ENCODE measurements around the gene C8B. TPM values are rescaled to one million over a fixed set of nuclear protein-coding genes. Genes with fewer than 3 reads are reported as not detected.

Gene C8B
- total RNA-seq, 2 experiments from 2014 or later = not detected

- Mint-ChIP-seq H3K27me3 (peaks cover 8% of the 10 kb centered on the region), H3K36me3 (no peaks in the 10 kb centered on the region), H3K9me3 (no peaks in the 10 kb centered on the region), H3K27ac (no peak overlapping the region), H3K4me3 (no peak overlapping the region), H3K4me1 (no peaks in the 10 kb centered on the region)
- DNase-seq = no peak
Measured at GRCh38 chr1:56961426-56961825, 4.4 kb downstream of the C8B start.

- H3K4me1 Mint-ChIP-seq = no peaks in the 10 kb centered on the region
- H3K9me3 Mint-ChIP-seq = no peaks in the 10 kb centered on the region
- H3K27me3 Mint-ChIP-seq = peaks cover 8% of the 10 kb centered on the region
- H3K4me3 Mint-ChIP-seq = no peak overlapping the region
- H3K36me3 Mint-ChIP-seq = no peaks in the 10 kb centered on the region
- DNase-seq = no peak
- no peak overlapping the region for H3K27ac Mint-ChIP-seq
Measured at GRCh38 chr1:56958526-56958925, 7.3 kb downstream of the C8B start.

- no peak overlapping the region for H3K4me3 Mint-ChIP-seq
- no peaks in the 10 kb centered on the region for H3K4me1 Mint-ChIP-seq
- DNase-seq = no peak
- H3K27ac Mint-ChIP-seq = no peak overlapping the region
- H3K9me3 Mint-ChIP-seq = no peaks in the 10 kb centered on the region
- no peaks in the 10 kb centered on the region for H3K36me3 Mint-ChIP-seq
- H3K27me3 Mint-ChIP-seq = peaks cover 7% of the 10 kb centered on the region
Measured at GRCh38 chr1:56957931-56958330, 7.9 kb downstream of the C8B start.

- H3K4me3 Mint-ChIP-seq = no peak overlapping the region
Measured at GRCh38 chr1:56954664-56955063, 11.2 kb downstream of the C8B start.

GRCh38 chr1:56953386-56953785 lies 12.4 kb downstream of the C8B start:
- Mint-ChIP-seq H3K36me3 (no peaks in the 10 kb centered on the region), H3K27me3 (peaks cover 5% of the 10 kb centered on the region), H3K27ac (no peak overlapping the region), H3K4me3 (no peak overlapping the region), H3K9me3 (no peaks in the 10 kb centered on the region), H3K4me1 (no peaks in the 10 kb centered on the region)
- DNase-seq = no peak

More at GRCh38 chr1:56954664-56955063, 11.2 kb downstream of the C8B start:
- no peaks in the 10 kb centered on the region for H3K9me3 Mint-ChIP-seq
- H3K27ac Mint-ChIP-seq = no peak overlapping the region
- H3K4me1 Mint-ChIP-seq = no peaks in the 10 kb centered on the region
- peaks cover 5% of the 10 kb centered on the region for H3K27me3 Mint-ChIP-seq
- H3K36me3 Mint-ChIP-seq = no peaks in the 10 kb centered on the region
- no peak for DNase-seq

- H3K4me3 Mint-ChIP-seq = no peak overlapping the region
- no peak overlapping the region for H3K27ac Mint-ChIP-seq
- H3K36me3 Mint-ChIP-seq = no peaks in the 10 kb centered on the region
- no peaks in the 10 kb centered on the region for H3K4me1 Mint-ChIP-seq
- DNase-seq = no peak
- H3K9me3 Mint-ChIP-seq = no peaks in the 10 kb centered on the region
- no peaks in the 10 kb centered on the region for H3K27me3 Mint-ChIP-seq
Measured at GRCh38 chr1:56952501-56952900, 13.3 kb downstream of the C8B start.

GRCh38 chr1:56948403-56949023 lies 17.3 kb downstream of the C8B start:
- no peaks in the 10 kb centered on the region for H3K36me3 Mint-ChIP-seq
- no peaks in the 10 kb centered on the region for H3K27me3 Mint-ChIP-seq
- H3K4me1 Mint-ChIP-seq = no peaks in the 10 kb centered on the region
- H3K27ac Mint-ChIP-seq = no peak overlapping the region
- H3K4me3 Mint-ChIP-seq = no peak overlapping the region
- no peaks in the 10 kb centered on the region for H3K9me3 Mint-ChIP-seq
- DNase-seq = no peak

- DNase-seq = no peak
- Mint-ChIP-seq H3K4me3 (no peak overlapping the region), H3K27me3 (peaks cover 33% of the 10 kb centered on the region), H3K27ac (no peak overlapping the region), H3K9me3 (no peaks in the 10 kb centered on the region), H3K36me3 (no peaks in the 10 kb centered on the region), H3K4me1 (no peaks in the 10 kb centered on the region)
Measured at GRCh38 chr1:56940039-56940438, 25.8 kb downstream of the C8B start.

- Mint-ChIP-seq H3K36me3 (no peaks in the 10 kb centered on the region), H3K27me3 (peaks cover 33% of the 10 kb centered on the region), H3K4me1 (no peaks in the 10 kb centered on the region), H3K27ac (no peak overlapping the region), H3K9me3 (no peaks in the 10 kb centered on the region), H3K4me3 (no peak overlapping the region)
- DNase-seq = no peak
Measured at GRCh38 chr1:56939209-56939608, 26.6 kb downstream of the C8B start.

GRCh38 chr1:56938646-56939045 lies 27.2 kb downstream of the C8B start:
- Mint-ChIP-seq H3K27ac (no peak overlapping the region), H3K4me1 (no peaks in the 10 kb centered on the region), H3K9me3 (no peaks in the 10 kb centered on the region)

GRCh38 chr1:56934430-56935060 lies 31.3 kb downstream of the C8B start:
- no peaks in the 10 kb centered on the region for H3K36me3 Mint-ChIP-seq
- peaks cover 16% of the 10 kb centered on the region for H3K27me3 Mint-ChIP-seq
- no peak for DNase-seq
- H3K27ac Mint-ChIP-seq = no peak overlapping the region
- no peaks in the 10 kb centered on the region for H3K4me1 Mint-ChIP-seq
- no peak overlapping the region for H3K4me3 Mint-ChIP-seq
- H3K9me3 Mint-ChIP-seq = no peaks in the 10 kb centered on the region

More at GRCh38 chr1:56938646-56939045, 27.2 kb downstream of the C8B start:
- no peak overlapping the region for H3K4me3 Mint-ChIP-seq
- H3K36me3 Mint-ChIP-seq = no peaks in the 10 kb centered on the region
- no peak for DNase-seq
- peaks cover 33% of the 10 kb centered on the region for H3K27me3 Mint-ChIP-seq

GRCh38 chr1:56933606-56934005 lies 32.2 kb downstream of the C8B start:
- Mint-ChIP-seq H3K4me1 (no peaks in the 10 kb centered on the region), H3K9me3 (no peaks in the 10 kb centered on the region), H3K4me3 (no peak overlapping the region), H3K27me3 (peaks cover 10% of the 10 kb centered on the region), H3K36me3 (no peaks in the 10 kb centered on the region), H3K27ac (no peak overlapping the region)
- DNase-seq = no peak

GRCh38 chr1:56933161-56933560 lies 32.7 kb downstream of the C8B start:
- no peak for DNase-seq
- Mint-ChIP-seq H3K27ac (no peak overlapping the region), H3K9me3 (no peaks in the 10 kb centered on the region), H3K27me3 (peaks cover 8% of the 10 kb centered on the region), H3K4me3 (no peak overlapping the region), H3K4me1 (no peaks in the 10 kb centered on the region), H3K36me3 (no peaks in the 10 kb centered on the region)

- H3K36me3 Mint-ChIP-seq = no peaks in the 10 kb centered on the region
- H3K4me3 Mint-ChIP-seq = no peak overlapping the region
- no peaks in the 10 kb centered on the region for H3K9me3 Mint-ChIP-seq
- H3K4me1 Mint-ChIP-seq = no peaks in the 10 kb centered on the region
- DNase-seq = no peak
- H3K27me3 Mint-ChIP-seq = peaks cover 3% of the 10 kb centered on the region
- no peak overlapping the region for H3K27ac Mint-ChIP-seq
Measured at GRCh38 chr1:56931686-56932085, 34.1 kb downstream of the C8B start.

GRCh38 chr1:56931211-56931610 lies 34.6 kb downstream of the C8B start:
- Mint-ChIP-seq H3K27ac (no peak overlapping the region), H3K36me3 (no peaks in the 10 kb centered on the region), H3K4me1 (no peaks in the 10 kb centered on the region), H3K27me3 (peaks cover 3% of the 10 kb centered on the region), H3K9me3 (no peaks in the 10 kb centered on the region), H3K4me3 (no peak overlapping the region)
- DNase-seq = no peak

GRCh38 chr1:56929492-56929891 lies 36.3 kb downstream of the C8B start:
- Mint-ChIP-seq H3K4me1 (no peaks in the 10 kb centered on the region), H3K27ac (no peak overlapping the region), H3K4me3 (no peak overlapping the region), H3K36me3 (no peaks in the 10 kb centered on the region), H3K27me3 (peaks cover 3% of the 10 kb centered on the region), H3K9me3 (no peaks in the 10 kb centered on the region)
- DNase-seq = no peak
